Body of pancreas (tissue), 4 donors: ENCODE data around the gene SIGLEC12.

Source experiments
- POLR2A ChIP-seq, 3 donors: fragments of 450-650 bp; IDR thresholded peaks; one replicate each; pipeline ENCODE4 v1.6.1; 2016; ENCODE audit warnings: antibody characterized with exemption in 3 of 3, mild to moderate bottlenecking in 2 of 3
- TF ChIP-seq, protein P1 (sequence below), 7 experiments: fragments of 450-650 bp in 4 of 7; fragments of 200-600 bp in 3 of 7; sonication (generic) in 3 of 7; IDR thresholded peaks; one replicate each; pipeline ENCODE4 v1.5.1; 2016 to 2019; ENCODE audit warnings: antibody characterized with exemption in 7 of 7

DNA sequence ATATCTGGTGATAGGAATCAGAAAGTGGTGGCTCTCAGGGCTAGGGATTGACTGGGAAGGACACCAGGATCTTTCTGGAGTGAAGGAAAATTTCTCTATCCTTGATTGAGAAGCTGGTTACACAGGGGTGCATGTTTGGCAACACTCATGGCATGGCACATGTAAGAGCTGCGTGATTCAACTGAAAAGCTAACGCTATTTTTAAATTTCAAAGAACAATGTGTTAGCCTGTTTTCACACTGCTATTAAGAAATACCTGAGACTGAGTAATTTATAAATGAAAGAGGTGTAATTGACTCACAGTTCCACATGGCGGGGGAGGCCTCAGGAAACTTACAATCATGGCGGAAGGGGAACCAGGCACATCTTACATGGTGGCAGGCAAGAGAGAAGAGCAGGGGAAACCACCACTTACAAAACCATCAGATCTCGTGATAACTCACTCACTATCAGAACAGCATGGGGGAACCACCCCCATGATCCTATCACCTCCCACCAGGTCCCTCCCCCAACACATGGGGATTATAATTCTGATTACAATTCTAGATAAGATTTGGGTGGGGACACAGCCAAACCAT lies 50.8 kb downstream of the SIGLEC12 start:
- TF ChIP-seq, protein P1, sequence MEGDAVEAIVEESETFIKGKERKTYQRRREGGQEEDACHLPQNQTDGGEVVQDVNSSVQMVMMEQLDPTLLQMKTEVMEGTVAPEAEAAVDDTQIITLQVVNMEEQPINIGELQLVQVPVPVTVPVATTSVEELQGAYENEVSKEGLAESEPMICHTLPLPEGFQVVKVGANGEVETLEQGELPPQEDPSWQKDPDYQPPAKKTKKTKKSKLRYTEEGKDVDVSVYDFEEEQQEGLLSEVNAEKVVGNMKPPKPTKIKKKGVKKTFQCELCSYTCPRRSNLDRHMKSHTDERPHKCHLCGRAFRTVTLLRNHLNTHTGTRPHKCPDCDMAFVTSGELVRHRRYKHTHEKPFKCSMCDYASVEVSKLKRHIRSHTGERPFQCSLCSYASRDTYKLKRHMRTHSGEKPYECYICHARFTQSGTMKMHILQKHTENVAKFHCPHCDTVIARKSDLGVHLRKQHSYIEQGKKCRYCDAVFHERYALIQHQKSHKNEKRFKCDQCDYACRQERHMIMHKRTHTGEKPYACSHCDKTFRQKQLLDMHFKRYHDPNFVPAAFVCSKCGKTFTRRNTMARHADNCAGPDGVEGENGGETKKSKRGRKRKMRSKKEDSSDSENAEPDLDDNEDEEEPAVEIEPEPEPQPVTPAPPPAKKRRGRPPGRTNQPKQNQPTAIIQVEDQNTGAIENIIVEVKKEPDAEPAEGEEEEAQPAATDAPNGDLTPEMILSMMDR (IDR thresholded peaks at IDR 0.05) = no peak
- TF ChIP-seq POLR2A (IDR thresholded peaks at IDR 0.05) = no peak
